ENCODE data around the gene NPNT. TPM values are rescaled to one million over a fixed set of nuclear protein-coding genes. Genes with fewer than 3 reads are reported as not detected.

NPNT gene
- total RNA-seq, 1 donor from 2014 or later, result 53.9 TPM

DNA sequence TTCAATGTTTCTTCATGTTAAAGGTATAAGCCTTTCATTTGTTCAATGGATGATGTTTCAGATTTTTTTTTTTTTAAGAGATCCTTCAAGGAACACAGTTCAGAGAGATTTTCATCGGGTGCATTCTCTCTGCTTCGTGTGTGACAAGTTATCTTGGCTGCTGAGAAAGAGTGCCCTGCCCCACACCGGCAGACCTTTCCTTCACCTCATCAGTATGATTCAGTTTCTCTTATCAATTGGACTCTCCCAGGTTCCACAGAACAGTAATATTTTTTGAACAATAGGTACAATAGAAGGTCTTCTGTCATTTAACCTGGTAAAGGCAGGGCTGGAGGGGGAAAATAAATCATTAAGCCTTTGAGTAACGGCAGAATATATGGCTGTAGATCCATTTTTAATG lies 75.8 kb downstream of the NPNT start:
- TF ChIP-seq, protein P1, sequence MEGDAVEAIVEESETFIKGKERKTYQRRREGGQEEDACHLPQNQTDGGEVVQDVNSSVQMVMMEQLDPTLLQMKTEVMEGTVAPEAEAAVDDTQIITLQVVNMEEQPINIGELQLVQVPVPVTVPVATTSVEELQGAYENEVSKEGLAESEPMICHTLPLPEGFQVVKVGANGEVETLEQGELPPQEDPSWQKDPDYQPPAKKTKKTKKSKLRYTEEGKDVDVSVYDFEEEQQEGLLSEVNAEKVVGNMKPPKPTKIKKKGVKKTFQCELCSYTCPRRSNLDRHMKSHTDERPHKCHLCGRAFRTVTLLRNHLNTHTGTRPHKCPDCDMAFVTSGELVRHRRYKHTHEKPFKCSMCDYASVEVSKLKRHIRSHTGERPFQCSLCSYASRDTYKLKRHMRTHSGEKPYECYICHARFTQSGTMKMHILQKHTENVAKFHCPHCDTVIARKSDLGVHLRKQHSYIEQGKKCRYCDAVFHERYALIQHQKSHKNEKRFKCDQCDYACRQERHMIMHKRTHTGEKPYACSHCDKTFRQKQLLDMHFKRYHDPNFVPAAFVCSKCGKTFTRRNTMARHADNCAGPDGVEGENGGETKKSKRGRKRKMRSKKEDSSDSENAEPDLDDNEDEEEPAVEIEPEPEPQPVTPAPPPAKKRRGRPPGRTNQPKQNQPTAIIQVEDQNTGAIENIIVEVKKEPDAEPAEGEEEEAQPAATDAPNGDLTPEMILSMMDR (IDR thresholded peaks at IDR 0.05; ENCODE audit: unreplicated experiment), result no peak
- Mint-ChIP-seq H3K27me3 (ENCODE audit: low read depth) (no peaks in the 10 kb centered on the region), H3K9me3 (no peaks in the 10 kb centered on the region), H3K4me3 (no peak overlapping the region), H3K4me1 (peaks cover 24% of the 10 kb centered on the region), H3K27ac (no peak overlapping the region), H3K36me3 (peaks cover 4% of the 10 kb centered on the region)
- no peak for DNase-seq (ENCODE audit: low spot score in 2 of 2, unreplicated experiment in 2 of 2)

DNA sequence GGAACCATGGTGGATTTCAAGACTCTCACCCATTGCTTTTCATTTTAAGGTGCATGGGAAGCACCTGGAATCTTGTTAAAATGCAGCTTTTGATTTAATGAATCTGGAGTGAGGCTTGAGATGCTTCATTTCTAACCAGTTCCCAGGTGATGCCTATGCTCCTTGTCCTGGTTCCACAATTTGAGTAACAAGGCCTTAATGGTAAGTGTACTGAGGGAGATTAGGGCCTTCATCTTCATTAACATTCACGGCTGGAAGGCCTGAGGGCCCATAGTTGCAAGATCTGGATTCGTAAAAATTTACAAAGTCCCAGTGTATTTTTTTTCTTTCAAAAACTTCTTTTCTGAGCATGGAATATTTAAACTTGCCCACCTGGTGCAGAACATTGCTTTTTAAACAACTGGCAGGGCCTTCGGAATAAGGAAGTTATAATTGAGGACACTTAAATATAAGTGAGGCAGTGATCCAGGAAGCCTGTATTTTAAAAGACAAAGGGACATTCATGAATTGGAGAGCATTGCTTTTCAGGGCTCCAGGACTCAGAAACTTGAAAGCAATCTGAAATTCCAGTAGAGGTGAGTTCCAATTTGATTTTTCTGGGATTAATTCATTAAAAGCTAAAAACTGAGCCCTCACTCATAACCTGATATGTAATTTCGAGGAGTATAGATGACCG lies 77.8 kb downstream of the NPNT start:
- H3K27me3 Mint-ChIP-seq (ENCODE audit: low read depth), result no peaks in the 10 kb centered on the region
- peaks cover 4% of the 10 kb centered on the region for H3K9me3 Mint-ChIP-seq
- no peak overlapping the region for H3K4me3 Mint-ChIP-seq
- peaks cover 15% of the 10 kb centered on the region for H3K4me1 Mint-ChIP-seq
- peaks cover 4% of the 10 kb centered on the region for H3K36me3 Mint-ChIP-seq
- no peak for DNase-seq (ENCODE audit: low spot score in 2 of 2, unreplicated experiment in 2 of 2)
- no peak overlapping the region for H3K27ac Mint-ChIP-seq
- TF ChIP-seq, protein P1 (IDR thresholded peaks at IDR 0.05; ENCODE audit: unreplicated experiment), result no peak

DNA sequence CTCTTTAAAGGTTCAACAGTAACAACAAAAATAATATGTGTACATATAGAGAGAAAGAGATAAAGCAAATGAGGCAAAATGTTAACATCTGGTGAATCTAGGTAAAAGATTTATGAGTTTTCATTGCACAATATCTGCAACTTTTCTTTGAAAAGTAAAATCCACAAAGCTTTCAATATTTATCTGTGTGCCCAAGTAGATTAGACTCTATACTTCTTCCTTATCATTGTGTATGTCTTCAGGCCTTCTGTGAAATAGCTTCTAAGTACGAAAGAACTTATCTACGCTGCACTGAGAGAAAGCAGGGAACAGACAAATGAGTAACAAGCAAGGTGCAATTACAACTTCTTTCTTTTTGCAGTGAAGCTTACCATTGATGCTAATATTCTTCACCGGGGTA lies 81.6 kb downstream of the NPNT start:
- H3K36me3 Mint-ChIP-seq, result no peaks in the 10 kb centered on the region
- H3K27me3 Mint-ChIP-seq (ENCODE audit: low read depth), result no peaks in the 10 kb centered on the region
- peak overlapping the region; percentile 49 for H3K27ac Mint-ChIP-seq
- TF ChIP-seq, protein P1 (IDR thresholded peaks at IDR 0.05; ENCODE audit: unreplicated experiment), result no peak
- H3K4me3 Mint-ChIP-seq, result no peak overlapping the region
- H3K9me3 Mint-ChIP-seq, result peaks cover 7% of the 10 kb centered on the region
- H3K4me1 Mint-ChIP-seq, result peaks cover 12% of the 10 kb centered on the region
- DNase-seq (ENCODE audit: low spot score in 2 of 2, unreplicated experiment in 2 of 2), result no peak

DNA sequence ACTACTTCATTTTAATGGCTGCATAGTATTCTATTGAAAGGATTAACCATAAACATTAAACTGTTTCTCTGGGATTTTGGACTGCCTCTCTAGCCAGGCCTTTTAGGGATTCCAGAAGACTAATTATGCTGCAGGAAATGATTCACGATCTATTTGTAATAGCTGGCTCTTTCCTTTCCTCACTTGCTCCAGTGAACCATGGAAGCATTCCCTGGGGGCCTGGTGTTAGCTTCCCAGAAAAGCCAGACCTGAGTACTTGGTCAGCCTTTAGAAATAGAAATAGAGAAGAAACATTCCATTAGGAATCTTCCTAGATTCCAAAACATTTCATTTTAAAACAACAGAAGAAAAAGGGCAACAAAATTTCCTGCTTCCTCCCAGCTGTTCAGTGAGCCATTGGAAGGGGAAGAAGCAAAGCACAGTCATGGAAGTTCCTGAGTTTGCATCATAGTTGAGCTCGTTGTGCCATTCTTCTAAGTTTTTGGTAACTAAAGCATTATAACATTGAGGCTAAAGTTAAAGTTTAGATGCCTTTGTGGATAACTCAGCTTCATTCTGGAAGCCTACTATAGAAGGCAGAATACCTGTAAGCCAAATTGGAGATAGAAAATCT lies 83.5 kb downstream of the NPNT start:
- TF ChIP-seq, protein P1 (IDR thresholded peaks at IDR 0.05; ENCODE audit: unreplicated experiment), result no peak
- DNase-seq (ENCODE audit: low spot score in 2 of 2, unreplicated experiment in 2 of 2), result no peak
- Mint-ChIP-seq H3K9me3 (peaks cover 19% of the 10 kb centered on the region), H3K27ac (no peak overlapping the region), H3K36me3 (no peaks in the 10 kb centered on the region), H3K27me3 (ENCODE audit: low read depth) (no peaks in the 10 kb centered on the region), H3K4me3 (no peak overlapping the region), H3K4me1 (peaks cover 9% of the 10 kb centered on the region)

DNA sequence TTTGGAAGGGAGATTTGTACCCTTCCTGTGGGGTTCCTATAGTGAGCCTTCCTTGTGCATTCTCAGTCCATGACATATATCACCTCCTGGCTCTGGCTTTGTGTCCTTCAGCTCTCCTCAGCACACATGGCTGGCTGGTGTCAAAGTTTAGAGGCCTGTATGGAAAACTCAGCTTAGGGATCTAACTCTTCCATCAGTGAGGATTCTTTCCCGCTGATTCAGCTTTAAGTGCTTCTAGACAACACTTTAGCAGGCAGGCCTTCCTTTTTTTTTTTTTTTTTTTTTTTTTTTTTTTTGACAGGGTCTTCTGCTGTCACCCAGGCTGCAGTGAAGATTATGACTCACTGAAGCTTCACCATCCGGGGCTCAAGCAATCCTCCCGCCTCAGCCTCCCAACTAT lies 84.2 kb downstream of the NPNT start:
- Mint-ChIP-seq H3K27ac (no peak overlapping the region), H3K4me1 (peaks cover 9% of the 10 kb centered on the region), H3K9me3 (peaks cover 23% of the 10 kb centered on the region), H3K4me3 (no peak overlapping the region), H3K27me3 (ENCODE audit: low read depth) (no peaks in the 10 kb centered on the region), H3K36me3 (no peaks in the 10 kb centered on the region)
- TF ChIP-seq, protein P1 (IDR thresholded peaks at IDR 0.05; ENCODE audit: unreplicated experiment), result no peak
- DNase-seq (ENCODE audit: low spot score in 2 of 2, unreplicated experiment in 2 of 2), result no peak
